D721Med (cell line): ENCODE measurements around the gene TAF11L6.
"Not testable (repeated sequence)": the region's sequence is repeated elsewhere in the genome, so short reads cannot be mapped to it uniquely, and the experiment has no call there.

Source experiments
- DNase-seq: peaks from one replicate; pipeline ENCODE4 v3.0.0; 2011; ENCODE audit warnings: low spot score; ENCODE audit not compliant: insufficient read length
- FAIRE-seq: peaks from 2 replicates; lab custom pipeline; 2011; peaks lifted over from hg19 to GRCh38; lab: Jason Lieb, UNC
- TF ChIP-seq, protein P1 (sequence below): IDR thresholded peaks from 2 replicates; pipeline ENCODE4 v1.5.1; 2012; ENCODE audit warnings: mild to moderate bottlenecking, control low read depth; ENCODE audit not compliant: insufficient read depth; ENCODE audit errors: missing control alignments

Gene TAF11L6

DNA sequence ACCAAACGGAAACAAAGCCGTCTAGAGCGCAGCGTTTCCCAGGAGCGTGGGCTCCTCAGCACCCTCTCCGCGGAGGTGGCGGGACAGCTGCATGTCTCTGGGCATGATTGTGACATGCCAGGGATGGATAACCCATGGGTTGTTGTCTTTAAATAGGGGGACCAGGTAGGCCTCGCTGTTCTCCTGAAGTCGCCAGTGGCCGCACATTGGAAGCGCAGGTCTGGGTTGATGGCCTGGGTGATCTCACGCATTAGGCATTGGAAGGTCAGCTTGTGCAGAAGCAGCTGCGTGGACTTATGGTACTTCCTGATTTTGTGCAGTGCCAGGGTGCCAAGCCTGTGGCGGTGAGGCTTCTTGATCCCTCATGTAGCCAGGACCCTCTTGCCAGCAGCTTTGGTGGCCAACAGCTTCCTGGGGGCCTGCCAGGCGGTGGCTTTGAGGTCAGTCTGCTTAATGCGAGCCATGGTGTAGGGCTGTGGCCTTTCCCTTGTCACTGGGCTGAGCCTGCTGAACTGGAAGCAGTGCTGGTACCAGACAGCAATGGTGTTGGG lies 16.6 kb upstream of the TAF11L6 start:
- DNase-seq = no peak
- TF ChIP-seq, protein P1, sequence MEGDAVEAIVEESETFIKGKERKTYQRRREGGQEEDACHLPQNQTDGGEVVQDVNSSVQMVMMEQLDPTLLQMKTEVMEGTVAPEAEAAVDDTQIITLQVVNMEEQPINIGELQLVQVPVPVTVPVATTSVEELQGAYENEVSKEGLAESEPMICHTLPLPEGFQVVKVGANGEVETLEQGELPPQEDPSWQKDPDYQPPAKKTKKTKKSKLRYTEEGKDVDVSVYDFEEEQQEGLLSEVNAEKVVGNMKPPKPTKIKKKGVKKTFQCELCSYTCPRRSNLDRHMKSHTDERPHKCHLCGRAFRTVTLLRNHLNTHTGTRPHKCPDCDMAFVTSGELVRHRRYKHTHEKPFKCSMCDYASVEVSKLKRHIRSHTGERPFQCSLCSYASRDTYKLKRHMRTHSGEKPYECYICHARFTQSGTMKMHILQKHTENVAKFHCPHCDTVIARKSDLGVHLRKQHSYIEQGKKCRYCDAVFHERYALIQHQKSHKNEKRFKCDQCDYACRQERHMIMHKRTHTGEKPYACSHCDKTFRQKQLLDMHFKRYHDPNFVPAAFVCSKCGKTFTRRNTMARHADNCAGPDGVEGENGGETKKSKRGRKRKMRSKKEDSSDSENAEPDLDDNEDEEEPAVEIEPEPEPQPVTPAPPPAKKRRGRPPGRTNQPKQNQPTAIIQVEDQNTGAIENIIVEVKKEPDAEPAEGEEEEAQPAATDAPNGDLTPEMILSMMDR = no peak
- no peak for FAIRE-seq

DNA sequence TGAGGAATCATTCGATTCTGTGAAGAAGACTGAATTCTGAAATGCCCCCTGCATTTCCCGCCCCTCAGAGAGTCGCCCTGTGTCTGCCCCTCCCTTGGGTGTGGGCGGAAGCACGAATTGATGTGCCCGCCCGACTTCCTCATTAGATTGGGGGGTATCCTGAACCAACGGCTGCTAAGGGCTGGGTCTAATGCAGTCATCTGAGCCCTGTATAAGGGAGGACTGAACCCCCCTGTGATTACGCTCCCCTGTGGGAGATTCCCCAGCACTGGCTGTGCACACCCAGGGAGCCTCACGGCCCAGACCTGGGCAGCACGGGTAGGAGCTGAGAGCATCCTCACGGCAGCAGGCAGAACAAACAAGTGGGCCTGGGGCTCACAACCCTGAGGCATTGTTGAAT lies 10.9 kb upstream of the TAF11L6 start:
- not testable (repeated sequence) for FAIRE-seq

DNA sequence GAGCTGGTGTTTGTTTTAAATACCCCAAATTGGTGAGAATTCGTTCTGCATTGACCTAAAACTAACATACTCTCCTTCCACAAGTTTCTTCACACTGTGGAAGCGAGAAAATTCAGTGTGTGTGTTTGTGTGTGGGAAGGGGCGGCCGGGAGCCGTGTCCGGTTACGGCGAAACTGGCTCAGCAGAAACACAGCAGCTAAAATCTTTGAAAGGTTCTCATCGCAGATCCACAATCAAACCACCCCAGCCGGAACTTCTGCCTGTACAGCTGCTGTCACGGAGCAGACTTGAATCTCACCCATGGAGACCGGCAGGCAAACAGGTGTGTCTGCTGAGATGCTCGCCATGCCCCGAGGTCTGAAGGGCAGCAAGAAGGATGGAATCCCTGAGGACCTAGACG lies 10.4 kb upstream of the TAF11L6 start, which contains the start of gene TAF11L3:
Gene TAF11L3, plus strand, starts transcription at position 301 of the 400 bp plus-strand sequence.
- DNase-seq, FAIRE-seq: not testable (repeated sequence)

More for the DNA sequence above, 10.9 kb upstream of the TAF11L6 start:
- DNase-seq = not testable (repeated sequence)

GRCh38 chr5:17519508-17519907 lies 9.0 kb upstream of the TAF11L6 start:
- not testable (repeated sequence) for FAIRE-seq, DNase-seq

DNA sequence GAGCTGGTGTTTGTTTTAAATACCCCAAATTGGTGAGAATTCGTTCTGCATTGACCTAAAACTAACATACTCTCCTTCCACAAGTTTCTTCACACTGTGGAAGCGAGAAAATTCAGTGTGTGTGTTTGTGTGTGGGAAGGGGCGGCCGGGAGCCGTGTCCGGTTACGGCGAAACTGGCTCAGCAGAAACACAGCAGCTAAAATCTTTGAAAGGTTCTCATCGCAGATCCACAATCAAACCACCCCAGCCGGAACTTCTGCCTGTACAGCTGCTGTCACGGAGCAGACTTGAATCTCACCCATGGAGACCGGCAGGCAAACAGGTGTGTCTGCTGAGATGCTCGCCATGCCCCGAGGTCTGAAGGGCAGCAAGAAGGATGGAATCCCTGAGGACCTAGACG lies 7.0 kb upstream of the TAF11L6 start, which contains the start of gene TAF11L4:
Gene TAF11L4, plus strand, starts transcription at position 301 of the 400 bp plus-strand sequence.
- not testable (repeated sequence) for DNase-seq, FAIRE-seq

DNA sequence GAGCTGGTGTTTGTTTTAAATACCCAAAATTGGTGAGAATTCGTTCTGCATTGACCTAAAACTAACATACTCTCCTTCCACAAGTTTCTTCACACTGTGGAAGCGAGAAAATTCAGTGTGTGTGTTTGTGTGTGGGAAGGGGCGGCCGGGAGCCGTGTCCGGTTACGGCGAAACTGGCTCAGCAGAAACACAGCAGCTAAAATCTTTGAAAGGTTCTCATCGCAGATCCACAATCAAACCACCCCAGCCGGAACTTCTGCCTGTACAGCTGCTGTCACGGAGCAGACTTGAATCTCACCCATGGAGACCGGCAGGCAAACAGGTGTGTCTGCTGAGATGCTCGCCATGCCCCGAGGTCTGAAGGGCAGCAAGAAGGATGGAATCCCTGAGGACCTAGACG lies 3.5 kb upstream of the TAF11L6 start, which contains the start of gene TAF11L5:
Gene TAF11L5, plus strand, starts transcription at position 301 of the 400 bp plus-strand sequence.
- FAIRE-seq, DNase-seq: not testable (repeated sequence)

DNA sequence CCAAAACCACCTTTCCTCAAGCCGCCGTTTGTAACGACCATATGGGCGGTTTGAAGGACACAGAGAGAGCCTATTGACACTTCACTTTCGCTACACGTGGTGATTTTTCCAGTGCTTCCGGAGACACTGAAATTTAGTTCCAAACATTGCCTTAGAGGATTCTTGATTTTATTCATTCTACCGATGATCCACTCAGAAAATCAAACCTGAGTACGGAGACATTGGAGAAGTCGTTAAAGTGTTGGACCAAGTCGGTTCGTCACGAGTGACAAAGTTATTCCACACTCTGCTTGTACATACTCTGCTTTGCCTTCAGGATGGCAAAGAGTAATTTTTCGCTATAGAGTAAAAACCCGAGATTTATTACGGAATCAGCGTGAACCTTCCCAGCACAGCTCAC lies 2.0 kb upstream of the TAF11L6 start:
- not testable (repeated sequence) for FAIRE-seq

More for the DNA sequence above, 2.0 kb upstream of the TAF11L6 start:
- DNase-seq = not testable (repeated sequence)
